H9 (cell line): Measurements from ENCODE around the gene TMEFF2. TPM values are rescaled to one million over a fixed set of nuclear protein-coding genes. Genes with fewer than 3 reads are reported as not detected.

Experiments
- DNase-seq: peaks from one replicate; pipeline ENCODE4 v3.0.0-alpha.2; 2017
- H2AFZ ChIP-seq: one replicate; pipeline ENCODE4 v1.6.1; 2013; ENCODE audit warnings: mild to moderate bottlenecking, low read length, control low read depth, moderate library complexity
- H2AK5ac ChIP-seq: 2 replicates; pipeline ENCODE4 v1.6.1; 2013; ENCODE audit warnings: low read length, control low read depth, mixed read lengths; ENCODE audit not compliant: insufficient read length
- H2BK120ac ChIP-seq: one replicate; pipeline ENCODE4 v1.6.1; 2013; ENCODE audit warnings: low read depth, mild to moderate bottlenecking, low read length, control low read depth, inconsistent platforms; ENCODE audit not compliant: poor library complexity, severe bottlenecking
- H2BK12ac ChIP-seq: 2 replicates; pipeline ENCODE4 v1.6.1; 2013; ENCODE audit warnings: low read length, control low read depth, mixed read lengths, low read depth; ENCODE audit not compliant: insufficient read length
- H2BK15ac ChIP-seq: 2 replicates; pipeline ENCODE4 v1.6.1; 2013; ENCODE audit warnings: low read depth, low read length, control low read depth
- H2BK20ac ChIP-seq: one replicate; pipeline ENCODE4 v1.6.1; 2013; ENCODE audit warnings: low read depth, mild to moderate bottlenecking, low read length, control low read depth, inconsistent platforms; ENCODE audit not compliant: poor library complexity, severe bottlenecking
- H2BK5ac ChIP-seq: 2 replicates; pipeline ENCODE4 v1.6.1; 2013; ENCODE audit warnings: low read length, control low read depth, mixed read lengths; ENCODE audit not compliant: insufficient read length
- H3K14ac ChIP-seq: 2 replicates; pipeline ENCODE4 v1.6.1; 2013; ENCODE audit warnings: low read length, control low read depth; ENCODE audit not compliant: insufficient read depth
- H3K18ac ChIP-seq: 2 replicates; pipeline ENCODE4 v1.6.1; 2013; ENCODE audit warnings: low read depth, mild to moderate bottlenecking, mixed read lengths, low read length, control low read depth; ENCODE audit not compliant: insufficient read length
- H3K23ac ChIP-seq: 2 replicates; pipeline ENCODE4 v1.6.1; 2013; ENCODE audit warnings: low read length, control low read depth, mixed read lengths, low read depth; ENCODE audit not compliant: insufficient read length
- H3K23me2 ChIP-seq: 2 replicates; pipeline ENCODE4 v1.6.1; 2013; ENCODE audit warnings: low read depth, mild to moderate bottlenecking, mixed read lengths, low read length, control low read depth; ENCODE audit not compliant: insufficient read length, poor library complexity, severe bottlenecking
- H3K27ac ChIP-seq: 2 replicates; pipeline ENCODE4 v1.5.1; 2013; ENCODE audit warnings: low read length, control low read depth, mixed read lengths, low read depth; ENCODE audit not compliant: insufficient read length
- H3K27me3 ChIP-seq: 2 replicates; pipeline ENCODE4 v1.6.1; 2013; ENCODE audit warnings: low read length, control low read depth, inconsistent platforms; ENCODE audit not compliant: insufficient read depth
- H3K4ac ChIP-seq: 2 replicates; pipeline ENCODE4 v1.6.1; 2013; ENCODE audit warnings: low read depth, mild to moderate bottlenecking, control low read depth, inconsistent platforms, low read length, moderate library complexity
- H3K4me1 ChIP-seq: 2 replicates; pipeline ENCODE4 v1.6.1; 2013; ENCODE audit warnings: low read length, control low read depth, inconsistent platforms; ENCODE audit not compliant: insufficient read depth
- H3K4me2 ChIP-seq: 2 replicates; pipeline ENCODE4 v1.6.1; 2013; ENCODE audit warnings: low read length, control low read depth, mixed read lengths; ENCODE audit not compliant: insufficient read length, insufficient read depth
- H3K56ac ChIP-seq: 2 replicates; pipeline ENCODE4 v1.6.1; 2013; ENCODE audit warnings: low read depth, mild to moderate bottlenecking, mixed read lengths, low read length, control low read depth; ENCODE audit not compliant: insufficient read length
- H3K79me1 ChIP-seq: 2 replicates; pipeline ENCODE4 v1.6.1; 2013; ENCODE audit warnings: low read depth, mild to moderate bottlenecking, moderate library complexity, low read length, control low read depth, inconsistent platforms; ENCODE audit not compliant: insufficient read depth, poor library complexity, severe bottlenecking
- H3K79me2 ChIP-seq: 2 replicates; pipeline ENCODE4 v1.6.1; 2013; ENCODE audit warnings: low read length, control low read depth, inconsistent platforms; ENCODE audit not compliant: insufficient read depth
- H3K9ac ChIP-seq: 2 replicates; pipeline ENCODE4 v1.6.1; 2013; ENCODE audit warnings: low read length, control low read depth, mixed read lengths; ENCODE audit not compliant: insufficient read length; ENCODE audit errors: extremely low read depth
- H3K9me3 ChIP-seq: one replicate; pipeline ENCODE4 v1.6.1; 2013; ENCODE audit warnings: low read depth, low read length, inconsistent platforms; ENCODE audit not compliant: control insufficient read depth
- H3T11ph ChIP-seq: one replicate; pipeline ENCODE4 v1.6.1; 2013; ENCODE audit warnings: mild to moderate bottlenecking, low read length, control low read depth, inconsistent platforms
- H4K20me1 ChIP-seq: one replicate; pipeline ENCODE4 v1.6.1; 2013; ENCODE audit not compliant: control insufficient read depth, insufficient read length, insufficient read depth
- H4K5ac ChIP-seq: 2 replicates; pipeline ENCODE4 v1.6.1; 2013; ENCODE audit warnings: low read depth, mild to moderate bottlenecking, mixed read lengths, low read length, control low read depth; ENCODE audit not compliant: insufficient read length
- H4K8ac ChIP-seq: replicated peaks from 2 replicates; pipeline ENCODE4 v1.6.1; 2013; ENCODE audit warnings: low read length, control low read depth, mixed read lengths, low read depth; ENCODE audit not compliant: insufficient read length
- H4K91ac ChIP-seq: 2 replicates; pipeline ENCODE4 v1.6.1; 2013; ENCODE audit warnings: low read depth, mild to moderate bottlenecking, moderate library complexity, mixed read lengths, low read length, control low read depth; ENCODE audit not compliant: insufficient read length
- H3K27ac Mint-ChIP-seq, 3 experiments: 2 replicates in 2 of 3; 3 replicates in 1 of 3; pipeline ENCODE4 v1.8.0; 2020 to 2021; ENCODE audit warnings: mixed read lengths in 3 of 3, mild to moderate bottlenecking in 1 of 3, moderate library complexity in 1 of 3
- H3K27me3 Mint-ChIP-seq: 2 replicates; pipeline ENCODE4 v1.8.0; 2021; ENCODE audit warnings: low read depth, mild to moderate bottlenecking, moderate library complexity, mixed read lengths
- H3K36me3 Mint-ChIP-seq, 3 experiments: 2 replicates in 2 of 3; 3 replicates in 1 of 3; pipeline ENCODE4 v1.8.0; 2020 to 2021; ENCODE audit warnings: low read depth in 3 of 3, mixed read lengths in 3 of 3; ENCODE audit not compliant: insufficient read depth in 1 of 3
- H3K4me1 Mint-ChIP-seq, 2 experiments: 2 replicates each; pipeline ENCODE4 v1.8.0; 2020; ENCODE audit warnings: mixed read lengths in 2 of 2
- H3K4me3 Mint-ChIP-seq, 2 experiments: 2 replicates in 1 of 2; 3 replicates in 1 of 2; pipeline ENCODE4 v1.8.0; 2020 to 2021; ENCODE audit warnings: mild to moderate bottlenecking in 2 of 2, mixed read lengths in 2 of 2, moderate library complexity in 1 of 2
- H3K9me3 Mint-ChIP-seq, 2 experiments: 2 replicates in 1 of 2; 3 replicates in 1 of 2; pipeline ENCODE4 v1.8.0; 2020; ENCODE audit warnings: mild to moderate bottlenecking in 2 of 2, mixed read lengths in 2 of 2, moderate library complexity in 1 of 2
- WGBS: extraction: QIAGEN DNeasy Blood & Tissue Kit; methylation state at CpG from one replicate; pipeline ENCODE4 v1.1.7; 2013; ENCODE audit warnings: missing lambda C conversion rate, low lambda C conversion rate, mixed read lengths; ENCODE audit not compliant: insufficient read length; ENCODE audit errors: extremely low coverage; 5-methylcytosine and 5-hydroxymethylcytosine counted together
- total RNA-seq: library from RNA; stranded (reverse); gene quantifications from 2 replicates; pipeline ENCODE4 v1.2.1, GENCODE V29; 2021
- TF ChIP-seq, protein P1 (sequence below): fragments of 200-600 bp; sonication (generic); conservative IDR thresholded peaks from 3 replicates; pipeline ENCODE4 v1.8.0; 2021; ENCODE audit warnings: antibody characterized with exemption, mild to moderate bottlenecking

The TMEFF2 gene
- total RNA-seq, 1 experiment from 2014 or later = 0.39 TPM

GRCh38 chr2:192140236-192140839 lies 54.4 kb downstream of the TMEFF2 start:
- H3K4me2 ChIP-seq = no peak overlapping the region
- no peaks in the 10 kb centered on the region for H3K23me2 ChIP-seq
- no peak overlapping the region for H2BK15ac ChIP-seq
- peaks cover 9 to 10% of the 10 kb centered on the region in 2 experiments for H3K4me1 Mint-ChIP-seq
- H2BK20ac ChIP-seq = no peak overlapping the region
- H4K8ac ChIP-seq = no peak overlapping the region
- H4K20me1 ChIP-seq = no peaks in the 10 kb centered on the region
- no peak overlapping the region for H3K18ac ChIP-seq
- no peak overlapping the region for H2BK12ac ChIP-seq
- no peaks in the 10 kb centered on the region for H3K79me2 ChIP-seq
- no peak overlapping the region for H2AK5ac ChIP-seq
- H3K4me1 ChIP-seq = no peaks in the 10 kb centered on the region; the same call in 1 of the 2 replicates
- H3K9ac ChIP-seq = no peak overlapping the region
- H3K4me3 Mint-ChIP-seq = no peak overlapping the region
- H3K36me3 Mint-ChIP-seq = no peaks in the 10 kb centered on the region
- no peak overlapping the region for H3K14ac ChIP-seq
- no peak overlapping the region for H2BK120ac ChIP-seq
- TF ChIP-seq, protein P1, sequence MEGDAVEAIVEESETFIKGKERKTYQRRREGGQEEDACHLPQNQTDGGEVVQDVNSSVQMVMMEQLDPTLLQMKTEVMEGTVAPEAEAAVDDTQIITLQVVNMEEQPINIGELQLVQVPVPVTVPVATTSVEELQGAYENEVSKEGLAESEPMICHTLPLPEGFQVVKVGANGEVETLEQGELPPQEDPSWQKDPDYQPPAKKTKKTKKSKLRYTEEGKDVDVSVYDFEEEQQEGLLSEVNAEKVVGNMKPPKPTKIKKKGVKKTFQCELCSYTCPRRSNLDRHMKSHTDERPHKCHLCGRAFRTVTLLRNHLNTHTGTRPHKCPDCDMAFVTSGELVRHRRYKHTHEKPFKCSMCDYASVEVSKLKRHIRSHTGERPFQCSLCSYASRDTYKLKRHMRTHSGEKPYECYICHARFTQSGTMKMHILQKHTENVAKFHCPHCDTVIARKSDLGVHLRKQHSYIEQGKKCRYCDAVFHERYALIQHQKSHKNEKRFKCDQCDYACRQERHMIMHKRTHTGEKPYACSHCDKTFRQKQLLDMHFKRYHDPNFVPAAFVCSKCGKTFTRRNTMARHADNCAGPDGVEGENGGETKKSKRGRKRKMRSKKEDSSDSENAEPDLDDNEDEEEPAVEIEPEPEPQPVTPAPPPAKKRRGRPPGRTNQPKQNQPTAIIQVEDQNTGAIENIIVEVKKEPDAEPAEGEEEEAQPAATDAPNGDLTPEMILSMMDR = no peak
- H2AFZ ChIP-seq = no peak overlapping the region
- H3K4ac ChIP-seq = no peak overlapping the region
- no peak overlapping the region for H3K56ac ChIP-seq
- no peaks in the 10 kb centered on the region for H3K79me1 ChIP-seq
- H3K27ac ChIP-seq = no peak overlapping the region
- H3K23ac ChIP-seq = no peak overlapping the region
- H3K9me3 ChIP-seq = no peaks in the 10 kb centered on the region
- no peak overlapping the region for H3T11ph ChIP-seq
- no peak overlapping the region for H3K27ac Mint-ChIP-seq
- no peaks in the 10 kb centered on the region for H3K9me3 Mint-ChIP-seq
- no peaks in the 10 kb centered on the region for H3K27me3 Mint-ChIP-seq
- no CpG with 5 or more reads among the region's 7 CpGs for WGBS
- H3K27me3 ChIP-seq = no peaks in the 10 kb centered on the region
- H4K91ac ChIP-seq = no peak overlapping the region
- H2BK5ac ChIP-seq = no peak overlapping the region
- no peak for DNase-seq
- no peak overlapping the region for H4K5ac ChIP-seq
